ENCODE results near the gene RTEL1. TPM values are rescaled to one million over a fixed set of nuclear protein-coding genes. Genes with fewer than 3 reads are reported as not detected.

The RTEL1 gene
- total and polyA plus RNA-seq, 9 of the 15 experiments (the other 6 are each of a cell fraction or from before 2014, with no cell fraction given), result 0.36 to 61.0 (median 17.9) TPM

GRCh38 chr20:63740627-63741353 lies 82.7 kb downstream of the RTEL1 start (continued):
- TF ChIP-seq ZNF12 (CRISPR knock-in tag; IDR thresholded peaks at IDR 0.05) (peak; percentile 20; the same call in 1 of the 2 replicates), FOXA3 (CRISPR knock-in tag; conservative IDR thresholded peaks at IDR 0.05 in 1 of 2, IDR thresholded peaks at IDR 0.05 in 1 of 2) (peak in 1 of 2 experiments; percentile 67; a peak in 1 of 4 replicates), ZNF740 (CRISPR knock-in tag; IDR thresholded peaks at IDR 0.05) (0 out of 2 replicates have a peak, but pooled peaks have one; percentile 59), ZNF740 (tag; IDR thresholded peaks at IDR 0.05) (0 out of 4 replicates have a peak, but pooled peaks of 1 of the 2 experiments have one; percentile 38), SAFB2 (IDR thresholded peaks at IDR 0.05; ENCODE audit: borderline replicate concordance, low read depth, low read length, severe bottlenecking) (no peak), CTBP1 (IDR thresholded peaks at IDR 0.05; ENCODE audit: borderline replicate concordance) (peak; percentile 39; the same call in 1 of the 2 replicates), DPF2 (IDR thresholded peaks at IDR 0.05) (peak; percentile 57), JUN (IDR thresholded peaks at IDR 0.05; ENCODE audit: borderline replicate concordance, low read depth, low read length) (no peak), JUN (CRISPR knock-in tag; IDR thresholded peaks at IDR 0.05; ENCODE audit: borderline replicate concordance) (peak; percentile 58; the same call in 1 of the 2 replicates), RBM22 (IDR thresholded peaks at IDR 0.05; ENCODE audit: low read depth, low read length, poor library complexity, severe bottlenecking) (peak; percentile 54), POLR2A (conservative IDR thresholded peaks at IDR 0.05) (peak; percentile 62), FOXM1 (IDR thresholded peaks at IDR 0.05; ENCODE audit: low read depth) (no peak), FOXM1 (CRISPR knock-in tag; IDR thresholded peaks at IDR 0.05; ENCODE audit: low read depth) (peak; percentile 33; the same call in 1 of the 2 replicates), EP400 (IDR thresholded peaks at IDR 0.05) (peak; percentile 79), CEBPG (CRISPR knock-in tag; IDR thresholded peaks at IDR 0.05) (peak; percentile 98), CEBPG (tag; conservative IDR thresholded peaks at IDR 0.05 in 1 of 2, IDR thresholded peaks at IDR 0.05 in 1 of 2) (peak; percentile 90 to 99), ZZZ3 (IDR thresholded peaks at IDR 0.05) (no peak), SP1 (CRISPR knock-in tag; IDR thresholded peaks at IDR 0.05) (peak; percentile 56), ZNF24 (IDR thresholded peaks at IDR 0.05) (no peak), ZNF311 (CRISPR knock-in tag; IDR thresholded peaks at IDR 0.05) (no peak), ZNF140 (CRISPR knock-in tag; IDR thresholded peaks at IDR 0.05) (no peak)
- TF ChIP-seq, protein P1, sequence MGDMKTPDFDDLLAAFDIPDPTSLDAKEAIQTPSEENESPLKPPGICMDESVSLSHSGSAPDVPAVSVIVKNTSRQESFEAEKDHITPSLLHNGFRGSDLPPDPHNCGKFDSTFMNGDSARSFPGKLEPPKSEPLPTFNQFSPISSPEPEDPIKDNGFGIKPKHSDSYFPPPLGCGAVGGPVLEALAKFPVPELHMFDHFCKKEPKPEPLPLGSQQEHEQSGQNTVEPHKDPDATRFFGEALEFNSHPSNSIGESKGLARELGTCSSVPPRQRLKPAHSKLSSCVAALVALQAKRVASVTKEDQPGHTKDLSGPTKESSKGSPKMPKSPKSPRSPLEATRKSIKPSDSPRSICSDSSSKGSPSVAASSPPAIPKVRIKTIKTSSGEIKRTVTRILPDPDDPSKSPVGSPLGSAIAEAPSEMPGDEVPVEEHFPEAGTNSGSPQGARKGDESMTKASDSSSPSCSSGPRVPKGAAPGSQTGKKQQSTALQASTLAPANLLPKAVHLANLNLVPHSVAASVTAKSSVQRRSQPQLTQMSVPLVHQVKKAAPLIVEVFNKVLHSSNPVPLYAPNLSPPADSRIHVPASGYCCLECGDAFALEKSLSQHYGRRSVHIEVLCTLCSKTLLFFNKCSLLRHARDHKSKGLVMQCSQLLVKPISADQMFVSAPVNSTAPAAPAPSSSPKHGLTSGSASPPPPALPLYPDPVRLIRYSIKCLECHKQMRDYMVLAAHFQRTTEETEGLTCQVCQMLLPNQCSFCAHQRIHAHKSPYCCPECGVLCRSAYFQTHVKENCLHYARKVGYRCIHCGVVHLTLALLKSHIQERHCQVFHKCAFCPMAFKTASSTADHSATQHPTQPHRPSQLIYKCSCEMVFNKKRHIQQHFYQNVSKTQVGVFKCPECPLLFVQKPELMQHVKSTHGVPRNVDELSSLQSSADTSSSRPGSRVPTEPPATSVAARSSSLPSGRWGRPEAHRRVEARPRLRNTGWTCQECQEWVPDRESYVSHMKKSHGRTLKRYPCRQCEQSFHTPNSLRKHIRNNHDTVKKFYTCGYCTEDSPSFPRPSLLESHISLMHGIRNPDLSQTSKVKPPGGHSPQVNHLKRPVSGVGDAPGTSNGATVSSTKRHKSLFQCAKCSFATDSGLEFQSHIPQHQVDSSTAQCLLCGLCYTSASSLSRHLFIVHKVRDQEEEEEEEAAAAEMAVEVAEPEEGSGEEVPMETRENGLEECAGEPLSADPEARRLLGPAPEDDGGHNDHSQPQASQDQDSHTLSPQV (IDR thresholded peaks at IDR 0.05), result 0 out of 2 replicates have a peak, but pooled peaks have one; percentile 28
- TF ChIP-seq, protein P2, sequence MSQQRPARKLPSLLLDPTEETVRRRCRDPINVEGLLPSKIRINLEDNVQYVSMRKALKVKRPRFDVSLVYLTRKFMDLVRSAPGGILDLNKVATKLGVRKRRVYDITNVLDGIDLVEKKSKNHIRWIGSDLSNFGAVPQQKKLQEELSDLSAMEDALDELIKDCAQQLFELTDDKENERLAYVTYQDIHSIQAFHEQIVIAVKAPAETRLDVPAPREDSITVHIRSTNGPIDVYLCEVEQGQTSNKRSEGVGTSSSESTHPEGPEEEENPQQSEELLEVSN (IDR thresholded peaks at IDR 0.05; ENCODE audit: borderline replicate concordance in 1 of 2, extremely low read depth in 1 of 2, insufficient read depth in 1 of 2, insufficient read length in 1 of 2, low read depth in 1 of 2, low read length in 1 of 2, poor library complexity in 1 of 2, severe bottlenecking in 1 of 2), result peak; percentile 34 to 36
